DND-41 (cell line): ENCODE results near the gene CPLX1.

ENCODE experiments used
- CTCF ChIP-seq: IDR thresholded peaks from 2 replicates; pipeline ENCODE4 v1.5.1; 2012; ENCODE audit warnings: borderline replicate concordance, low read length, moderate library complexity, mild to moderate bottlenecking; ENCODE audit not compliant: poor library complexity, severe bottlenecking; ENCODE audit errors: extremely low read depth
- EZH2 ChIP-seq: IDR thresholded peaks from 3 replicates; pipeline ENCODE4 v1.6.1; 2012; ENCODE audit warnings: borderline replicate concordance, low read depth, mild to moderate bottlenecking, moderate library complexity, low read length, inconsistent platforms; ENCODE audit not compliant: severe bottlenecking

GRCh38 chr4:752196-752861 lies 73.6 kb downstream of the CPLX1 start:
- TF ChIP-seq CTCF (no peak), EZH2 (no peak)
